ENCODE measurements around the gene KCNN4. TPM values are rescaled to one million over a fixed set of nuclear protein-coding genes. Genes with fewer than 3 reads are reported as not detected.

KCNN4 gene
- total and polyA plus RNA-seq, 10 of the 15 experiments (the other 5 are each of a cell fraction or from before 2014, with no cell fraction given), result 1.4 to 112 (median 77.9) TPM

GRCh38 chr19:43731846-43732245 lies 48.9 kb downstream of the KCNN4 start:
- Histone ChIP-seq H3K9me3 (replicated peaks; ENCODE audit: control insufficient read depth, insufficient read depth, low read length) (no peaks in the 10 kb centered on the region), H3K4me3 (no peak overlapping the region), H2AFZ (ENCODE audit: control insufficient read depth, low read depth, low read length) (no peak overlapping the region), H3K27me3 (replicated peaks in 1 of 2; ENCODE audit: control insufficient read depth in 2 of 2, insufficient read depth in 2 of 2, low read length in 1 of 2) (no peaks in the 10 kb centered on the region), H3K9ac (ENCODE audit: control insufficient read depth, insufficient read depth, low read length) (no peak overlapping the region), H3K79me2 (ENCODE audit: control insufficient read depth, insufficient read depth, low read length) (no peaks in the 10 kb centered on the region), H3K36me3 (ENCODE audit: control insufficient read depth in 2 of 2, insufficient read depth in 2 of 2, low read length in 1 of 2) (peaks cover 16 to 36% of the 10 kb centered on the region in 2 experiments), H3K4me1 (ENCODE audit: control insufficient read depth, insufficient read depth, low read length) (peaks cover 6% of the 10 kb centered on the region), H3K27ac (ENCODE audit: control insufficient read depth, insufficient read depth) (no peak overlapping the region), H4K20me1 (ENCODE audit: control insufficient read depth, insufficient read depth) (no peaks in the 10 kb centered on the region), H3K4me2 (ENCODE audit: control insufficient read depth, insufficient read depth) (no peak overlapping the region)
- in situ Hi-C loops (cut with MboI), result no loop called here
- TF ChIP-seq SREBF1 (IDR thresholded peaks at IDR 0.05; ENCODE audit: low read length), result no peak
- TF ChIP-seq TBL1XR1 (IDR thresholded peaks at IDR 0.05; ENCODE audit: low read depth, low read length), result no peak
- TF ChIP-seq YY1 (IDR thresholded peaks at IDR 0.05; ENCODE audit: low read depth, low read length), result no peak
- TF ChIP-seq CEBPB (IDR thresholded peaks at IDR 0.05; ENCODE audit: borderline replicate concordance in 1 of 2, low read depth in 2 of 2, low read length in 2 of 2), result no peak
- no peak for TF ChIP-seq NR2F1 (conservative IDR thresholded peaks at IDR 0.05)
- no peak for TF ChIP-seq IKZF1 (conservative IDR thresholded peaks at IDR 0.05)
- TF ChIP-seq KAT2A (conservative IDR thresholded peaks at IDR 0.05; ENCODE audit: control insufficient read depth, low read depth, low read length), result no peak
- no peak for TF ChIP-seq NR2C2 (IDR thresholded peaks at IDR 0.05; ENCODE audit: borderline replicate concordance, control insufficient read depth, insufficient read length, low read depth)
- no peak for TF ChIP-seq SMAD5 (IDR thresholded peaks at IDR 0.05; ENCODE audit: low read depth)
- no peak for TF ChIP-seq NKRF (conservative IDR thresholded peaks at IDR 0.05)
- CTCF ChIA-PET, result interaction anchor here (0.8 to 1.4 kb wide), 2 partner anchors 13 to 78 kb away, joined by 3 read pairs; no protein-coding TSS in a partner anchor
- SMC1A ChIA-PET (ENCODE audit: uncharacterized antibody, unreplicated experiment), result interaction anchor here (1.0 to 1.4 kb wide), 2 partner anchors 13 to 47 kb away, joined by 3 read pairs; no protein-coding TSS in a partner anchor
- ATAC-seq (no peak), DNase-seq (ENCODE audit: low read depth, low spot score) (no peak), FAIRE-seq (no peak)
- RAD21 ChIA-PET (ENCODE audit: unreplicated experiment), result interaction anchor here (0.7 kb wide), 1 partner anchor 63 kb away, joined by 4 read pairs; no protein-coding TSS in a partner anchor
- no TSS peak for BruUV-seq (replicated peaks)
- POLR2A ChIA-PET, result no interaction called here
- intact Hi-C loops (cut with micrococcal nuclease; ENCODE audit: unreplicated experiment), result no loop called here
- WGBS (ENCODE audit: insufficient coverage, insufficient replicate concordance, low lambda C conversion rate, missing lambda C conversion rate), result 87% methylated on average over 1 of the region's 1 CpG
